SU-DHL-6 (cell line): ENCODE measurements around the gene ADORA3.

Experiments used
- H2AFZ ChIP-seq: fragments of 200-600 bp; sonication (generic); 2 replicates; pipeline ENCODE4 v1.6.1; 2014; ENCODE audit warnings: low read depth, mild to moderate bottlenecking, moderate library complexity, mixed read lengths, antibody characterized with exemption, low read length; ENCODE audit not compliant: severe bottlenecking
- H3F3A ChIP-seq: fragments of 200-600 bp; shearing (Covaris generic); 2 replicates; pipeline ENCODE4 v1.6.0; 2016; ENCODE audit warnings: antibody characterized with exemption, mild to moderate bottlenecking; ENCODE audit not compliant: insufficient read depth
- H3K27ac ChIP-seq: fragments of 200-600 bp; sonication (generic); 2 replicates; pipeline ENCODE4 v1.5.1; 2016; ENCODE audit warnings: low read depth, mild to moderate bottlenecking, low read length, moderate library complexity, mixed read lengths
- H3K27me3 ChIP-seq: fragments of 200-600 bp; sonication (generic), shearing (Covaris generic); 2 replicates; pipeline ENCODE4 v1.6.0; 2014; ENCODE audit warnings: mild to moderate bottlenecking, low read length
- H3K36me3 ChIP-seq: fragments of 200-600 bp; sonication (generic); 2 replicates; pipeline ENCODE4 v1.6.1; 2014; ENCODE audit warnings: mild to moderate bottlenecking, low read length, mixed read lengths
- H3K4me2 ChIP-seq: fragments of 300-600, 200-600 bp; shearing (Covaris generic), sonication (generic); 2 replicates; pipeline ENCODE4 v1.6.0; 2014; ENCODE audit warnings: low read length, low read depth, mild to moderate bottlenecking; ENCODE audit not compliant: poor library complexity, severe bottlenecking
- H3K4me3 ChIP-seq: fragments of 200-600 bp; sonication (generic); 2 replicates; pipeline ENCODE4 v1.5.1; 2014; ENCODE audit warnings: antibody characterized with exemption, low read length, mild to moderate bottlenecking, mixed read lengths; ENCODE audit not compliant: insufficient read depth, poor library complexity, severe bottlenecking
- H3K79me2 ChIP-seq: fragments of 200-600 bp; sonication (generic); 2 replicates; pipeline ENCODE4 v1.6.1; 2014; ENCODE audit warnings: mild to moderate bottlenecking, low read length, moderate library complexity; ENCODE audit not compliant: insufficient read depth
- H3K9ac ChIP-seq: fragments of 200-600 bp; sonication (generic); 2 replicates; pipeline ENCODE4 v1.7.0; 2014; ENCODE audit warnings: mild to moderate bottlenecking, low read length
- H3K9me2 ChIP-seq: fragments of 200-600 bp; sonication (generic); replicated peaks from 2 replicates; pipeline ENCODE4 v1.6.1; 2014; ENCODE audit warnings: low read length; ENCODE audit not compliant: insufficient read depth
- H3K9me3 ChIP-seq: fragments of 200-600 bp; sonication (generic); 2 replicates; pipeline ENCODE4 v1.6.1; 2014; ENCODE audit warnings: low read length, mixed read lengths; ENCODE audit not compliant: insufficient read depth
- H4K20me1 ChIP-seq: fragments of 200-600 bp; sonication (generic); 2 replicates; pipeline ENCODE4 v1.6.1; 2014; ENCODE audit warnings: low read depth, mild to moderate bottlenecking, antibody characterized with exemption, low read length, moderate library complexity, mixed read lengths
- EZH2phosphoT487 ChIP-seq: fragments of 200-600 bp; sonication (generic), shearing (Covaris generic); conservative IDR thresholded peaks from 2 replicates; pipeline ENCODE4 v1.6.1; 2018; ENCODE audit warnings: mild to moderate bottlenecking, antibody characterized with exemption, low read length, moderate library complexity, mixed read lengths
- TF ChIP-seq, protein P1 (sequence below): fragments of 200-600 bp; sonication (generic); IDR thresholded peaks from one replicate; pipeline ENCODE4 v1.5.1; 2017; ENCODE audit warnings: antibody characterized with exemption, mild to moderate bottlenecking, low read length, moderate library complexity; ENCODE audit not compliant: insufficient read depth, poor library complexity, severe bottlenecking

ADORA3 gene

DNA sequence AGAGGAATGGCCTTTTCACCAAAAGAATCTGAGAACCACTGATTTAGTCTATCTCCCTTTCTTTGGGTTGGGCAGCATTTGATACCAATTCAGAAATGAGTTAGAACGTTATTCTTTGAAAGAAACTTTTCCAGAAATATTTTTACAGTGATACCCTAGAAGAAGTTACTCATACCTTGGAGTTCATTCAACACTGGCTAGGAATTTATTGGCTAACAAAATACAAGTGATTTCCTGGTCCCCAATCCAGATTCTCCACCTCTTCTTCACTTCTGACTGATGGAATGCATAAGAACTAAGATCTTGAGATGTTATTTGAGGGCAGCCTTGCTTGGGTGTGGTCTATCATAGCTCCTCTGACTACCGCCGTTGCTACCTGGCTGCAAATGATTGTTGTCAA, 20.3 kb downstream of the ADORA3 start:
- H3K9ac ChIP-seq: no peak overlapping the region
- H4K20me1 ChIP-seq: no peaks in the 10 kb centered on the region
- H3K27ac ChIP-seq: no peak overlapping the region
- H3F3A ChIP-seq: no peaks in the 10 kb centered on the region
- no peak overlapping the region for H3K4me2 ChIP-seq
- no peaks in the 10 kb centered on the region for H3K9me3 ChIP-seq
- TF ChIP-seq EZH2phosphoT487: no peak
- TF ChIP-seq, protein P1, sequence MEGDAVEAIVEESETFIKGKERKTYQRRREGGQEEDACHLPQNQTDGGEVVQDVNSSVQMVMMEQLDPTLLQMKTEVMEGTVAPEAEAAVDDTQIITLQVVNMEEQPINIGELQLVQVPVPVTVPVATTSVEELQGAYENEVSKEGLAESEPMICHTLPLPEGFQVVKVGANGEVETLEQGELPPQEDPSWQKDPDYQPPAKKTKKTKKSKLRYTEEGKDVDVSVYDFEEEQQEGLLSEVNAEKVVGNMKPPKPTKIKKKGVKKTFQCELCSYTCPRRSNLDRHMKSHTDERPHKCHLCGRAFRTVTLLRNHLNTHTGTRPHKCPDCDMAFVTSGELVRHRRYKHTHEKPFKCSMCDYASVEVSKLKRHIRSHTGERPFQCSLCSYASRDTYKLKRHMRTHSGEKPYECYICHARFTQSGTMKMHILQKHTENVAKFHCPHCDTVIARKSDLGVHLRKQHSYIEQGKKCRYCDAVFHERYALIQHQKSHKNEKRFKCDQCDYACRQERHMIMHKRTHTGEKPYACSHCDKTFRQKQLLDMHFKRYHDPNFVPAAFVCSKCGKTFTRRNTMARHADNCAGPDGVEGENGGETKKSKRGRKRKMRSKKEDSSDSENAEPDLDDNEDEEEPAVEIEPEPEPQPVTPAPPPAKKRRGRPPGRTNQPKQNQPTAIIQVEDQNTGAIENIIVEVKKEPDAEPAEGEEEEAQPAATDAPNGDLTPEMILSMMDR: no peak
- no peak overlapping the region for H2AFZ ChIP-seq
- no peak overlapping the region for H3K4me3 ChIP-seq
- H3K79me2 ChIP-seq: no peaks in the 10 kb centered on the region
- no peaks in the 10 kb centered on the region for H3K9me2 ChIP-seq
- no peaks in the 10 kb centered on the region for H3K36me3 ChIP-seq
- no peaks in the 10 kb centered on the region for H3K27me3 ChIP-seq

GRCh38 chr1:111481387-111482221, 21.8 kb downstream of the ADORA3 start:
- Histone ChIP-seq H3K4me3 (no peak overlapping the region), H3K9me2 (no peaks in the 10 kb centered on the region), H3K9ac (no peak overlapping the region), H3K27me3 (no peaks in the 10 kb centered on the region), H3F3A (no peaks in the 10 kb centered on the region), H2AFZ (no peak overlapping the region), H4K20me1 (no peaks in the 10 kb centered on the region), H3K4me2 (no peak overlapping the region), H3K9me3 (no peaks in the 10 kb centered on the region), H3K36me3 (no peaks in the 10 kb centered on the region), H3K27ac (no peak overlapping the region), H3K79me2 (no peaks in the 10 kb centered on the region)
- TF ChIP-seq, protein P1: peak; percentile 51
- no peak for TF ChIP-seq EZH2phosphoT487

DNA sequence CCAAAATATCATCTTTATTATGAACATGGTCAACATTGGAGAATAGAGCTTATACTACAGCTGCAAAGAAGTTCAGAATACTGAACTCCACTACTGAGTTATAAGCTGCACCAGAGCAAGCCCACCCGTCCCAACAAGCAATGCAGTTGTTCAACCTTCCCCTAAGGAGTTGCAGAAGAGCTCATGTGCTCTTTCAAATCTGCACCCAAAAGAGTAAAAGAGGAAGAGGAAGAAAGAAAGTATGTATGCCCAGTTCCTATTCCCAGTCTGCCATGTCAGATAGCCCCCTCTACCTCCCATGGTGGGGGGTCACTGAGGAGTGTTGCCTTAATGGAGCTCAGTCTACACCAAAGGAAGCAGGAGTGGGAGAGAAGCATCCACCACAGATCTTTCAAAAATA, 22.8 kb downstream of the ADORA3 start:
- Histone ChIP-seq H3K4me2 (no peak overlapping the region), H3K36me3 (no peaks in the 10 kb centered on the region)
- TF ChIP-seq EZH2phosphoT487: no peak
- TF ChIP-seq, protein P1: no peak

More for the DNA sequence above, 22.8 kb downstream of the ADORA3 start:
- Histone ChIP-seq H3F3A (no peaks in the 10 kb centered on the region), H3K4me3 (no peak overlapping the region), H2AFZ (no peak overlapping the region), H3K27me3 (no peaks in the 10 kb centered on the region), H3K9ac (no peak overlapping the region), H3K9me2 (no peaks in the 10 kb centered on the region), H3K9me3 (no peaks in the 10 kb centered on the region), H3K27ac (no peak overlapping the region), H4K20me1 (no peaks in the 10 kb centered on the region), H3K79me2 (no peaks in the 10 kb centered on the region)
